GM18502 (cell line): Measurements from ENCODE around the gene TCOF1.

Experiments used
- ATAC-seq: cut with Tn5 transposase; IDR thresholded peaks from one replicate; pipeline ENCODE4 v1.9.1; 2021; ENCODE audit warnings: mild to moderate bottlenecking; ENCODE audit not compliant: unreplicated experiment, poor library complexity

The TCOF1 gene, protein sequence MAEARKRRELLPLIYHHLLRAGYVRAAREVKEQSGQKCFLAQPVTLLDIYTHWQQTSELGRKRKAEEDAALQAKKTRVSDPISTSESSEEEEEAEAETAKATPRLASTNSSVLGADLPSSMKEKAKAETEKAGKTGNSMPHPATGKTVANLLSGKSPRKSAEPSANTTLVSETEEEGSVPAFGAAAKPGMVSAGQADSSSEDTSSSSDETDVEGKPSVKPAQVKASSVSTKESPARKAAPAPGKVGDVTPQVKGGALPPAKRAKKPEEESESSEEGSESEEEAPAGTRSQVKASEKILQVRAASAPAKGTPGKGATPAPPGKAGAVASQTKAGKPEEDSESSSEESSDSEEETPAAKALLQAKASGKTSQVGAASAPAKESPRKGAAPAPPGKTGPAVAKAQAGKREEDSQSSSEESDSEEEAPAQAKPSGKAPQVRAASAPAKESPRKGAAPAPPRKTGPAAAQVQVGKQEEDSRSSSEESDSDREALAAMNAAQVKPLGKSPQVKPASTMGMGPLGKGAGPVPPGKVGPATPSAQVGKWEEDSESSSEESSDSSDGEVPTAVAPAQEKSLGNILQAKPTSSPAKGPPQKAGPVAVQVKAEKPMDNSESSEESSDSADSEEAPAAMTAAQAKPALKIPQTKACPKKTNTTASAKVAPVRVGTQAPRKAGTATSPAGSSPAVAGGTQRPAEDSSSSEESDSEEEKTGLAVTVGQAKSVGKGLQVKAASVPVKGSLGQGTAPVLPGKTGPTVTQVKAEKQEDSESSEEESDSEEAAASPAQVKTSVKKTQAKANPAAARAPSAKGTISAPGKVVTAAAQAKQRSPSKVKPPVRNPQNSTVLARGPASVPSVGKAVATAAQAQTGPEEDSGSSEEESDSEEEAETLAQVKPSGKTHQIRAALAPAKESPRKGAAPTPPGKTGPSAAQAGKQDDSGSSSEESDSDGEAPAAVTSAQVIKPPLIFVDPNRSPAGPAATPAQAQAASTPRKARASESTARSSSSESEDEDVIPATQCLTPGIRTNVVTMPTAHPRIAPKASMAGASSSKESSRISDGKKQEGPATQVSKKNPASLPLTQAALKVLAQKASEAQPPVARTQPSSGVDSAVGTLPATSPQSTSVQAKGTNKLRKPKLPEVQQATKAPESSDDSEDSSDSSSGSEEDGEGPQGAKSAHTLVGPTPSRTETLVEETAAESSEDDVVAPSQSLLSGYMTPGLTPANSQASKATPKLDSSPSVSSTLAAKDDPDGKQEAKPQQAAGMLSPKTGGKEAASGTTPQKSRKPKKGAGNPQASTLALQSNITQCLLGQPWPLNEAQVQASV (N-terminal part only)

DNA sequence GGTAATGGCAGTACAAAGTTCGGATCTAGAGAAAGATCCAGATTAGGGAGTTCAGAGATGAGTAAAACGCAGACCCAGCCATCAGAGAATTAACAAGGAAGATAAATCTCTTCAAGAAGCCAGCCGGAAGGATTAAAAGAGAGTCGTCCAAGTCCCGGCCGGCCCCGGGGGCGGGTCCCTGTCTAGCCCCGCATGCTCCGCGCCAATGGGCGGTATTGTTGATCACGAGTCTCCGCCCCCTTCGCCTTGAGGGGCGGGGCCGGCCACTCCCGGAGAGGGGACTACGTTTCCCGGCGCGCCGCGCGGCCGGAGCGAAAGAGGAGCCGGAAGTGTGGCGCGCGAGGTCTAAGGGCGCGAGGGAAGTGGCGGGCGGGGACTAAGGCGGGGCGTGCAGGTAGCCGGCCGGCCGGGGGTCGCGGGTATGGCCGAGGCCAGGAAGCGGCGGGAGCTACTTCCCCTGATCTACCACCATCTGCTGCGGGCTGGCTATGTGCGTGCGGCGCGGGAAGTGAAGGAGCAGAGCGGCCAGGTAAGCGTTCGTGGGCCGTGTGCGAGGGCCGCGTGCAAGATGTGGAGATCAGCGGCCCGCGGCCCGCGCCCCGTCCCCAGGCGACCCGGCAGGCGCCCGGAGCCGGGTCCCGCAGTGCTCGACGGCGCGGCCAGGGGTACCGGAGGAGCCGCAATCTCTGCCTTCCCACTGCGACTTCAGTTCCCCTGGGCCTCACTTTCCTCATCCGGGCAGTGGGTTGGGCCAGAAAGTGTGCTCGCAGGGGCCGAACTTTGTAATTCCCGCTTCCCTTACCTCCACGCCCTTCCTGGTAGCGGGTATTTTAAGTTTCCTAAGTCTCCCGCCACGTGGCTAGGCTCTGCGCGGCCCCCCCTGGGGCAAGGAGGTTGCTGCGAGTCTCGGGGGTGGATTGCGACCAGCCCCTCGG lies at the start of gene TCOF1:
TSS of gene TCOF1 (plus strand) at position 372 of the 935 bp plus-strand sequence. CDS start at position 422, 50 bp downstream.
- peak; percentile 93 for ATAC-seq

DNA sequence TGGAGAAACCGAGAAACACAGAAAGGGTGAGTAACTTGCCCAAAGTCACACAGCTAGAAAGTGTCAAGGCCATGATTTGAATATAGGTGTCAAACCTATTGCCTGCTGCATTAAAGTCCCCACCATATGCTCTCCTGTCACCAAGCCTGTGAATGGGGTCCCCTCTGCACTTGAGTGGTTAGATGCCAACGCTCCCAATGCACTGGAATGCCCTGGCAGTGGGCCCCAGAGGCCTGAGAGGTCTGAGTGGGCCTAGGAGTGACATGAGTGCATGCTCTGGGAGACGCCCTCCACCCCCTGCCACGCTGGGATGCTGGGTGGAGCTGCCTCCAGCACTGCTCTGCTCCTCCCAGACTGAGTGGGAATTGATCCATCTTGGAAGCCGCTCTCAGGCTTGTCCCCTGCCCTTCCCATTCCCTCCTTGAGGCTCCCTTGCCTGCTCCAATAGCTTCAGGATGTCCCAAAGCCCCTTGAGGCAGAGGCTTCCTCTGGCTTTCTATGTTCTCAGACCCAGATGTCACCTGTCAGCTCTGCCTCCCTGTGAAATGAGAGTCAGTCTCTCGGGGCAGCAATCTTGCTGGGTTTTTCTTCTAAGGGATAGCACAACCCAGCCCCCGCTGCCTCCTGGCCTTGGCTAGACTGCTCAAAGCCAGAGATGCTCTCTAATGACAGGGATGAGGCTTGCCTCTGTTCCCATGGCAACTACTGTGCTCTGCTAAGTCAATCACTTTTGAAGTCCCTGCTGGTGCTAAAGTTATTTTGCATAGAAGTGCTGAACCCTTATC lies 48.2 kb upstream of the TCOF1 start:
- no peak for ATAC-seq

DNA sequence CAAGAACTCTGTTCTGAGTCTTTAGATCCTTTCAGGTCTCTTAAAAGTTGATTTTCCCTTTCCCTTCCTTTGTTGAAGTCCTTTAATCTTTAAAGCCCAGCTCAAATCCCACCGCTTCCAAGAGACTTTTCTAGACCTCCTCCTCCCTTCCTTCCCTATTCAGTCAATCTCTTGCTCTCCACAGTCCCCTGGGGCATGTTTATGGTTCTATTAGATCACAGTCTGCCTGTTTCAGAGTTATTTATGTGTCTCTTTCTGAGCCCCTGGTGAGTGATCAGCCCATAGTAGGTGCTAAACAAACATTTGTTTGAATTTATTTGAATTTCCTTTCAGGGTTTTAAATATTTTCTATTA lies 47.6 kb upstream of the TCOF1 start:
- ATAC-seq: no peak

DNA sequence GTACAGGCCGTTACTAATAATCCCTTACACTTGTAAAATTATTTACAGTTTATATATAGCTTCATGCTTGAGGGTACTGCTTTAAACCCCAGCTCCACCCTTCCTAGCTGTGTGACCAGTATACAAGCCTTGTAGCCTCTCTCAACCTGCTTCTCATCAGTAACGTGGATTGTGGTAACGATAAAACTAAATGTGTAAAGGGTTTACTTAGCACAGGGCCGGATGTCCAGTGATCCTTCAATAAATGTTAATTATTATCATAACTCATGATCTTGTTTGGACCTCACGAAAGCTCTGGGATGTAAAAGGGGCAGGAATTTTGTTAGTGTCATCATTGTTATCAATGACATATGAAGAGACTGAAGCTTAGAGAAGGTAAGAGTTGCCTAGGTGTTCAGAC lies 47.3 kb upstream of the TCOF1 start:
- ATAC-seq: no peak

DNA sequence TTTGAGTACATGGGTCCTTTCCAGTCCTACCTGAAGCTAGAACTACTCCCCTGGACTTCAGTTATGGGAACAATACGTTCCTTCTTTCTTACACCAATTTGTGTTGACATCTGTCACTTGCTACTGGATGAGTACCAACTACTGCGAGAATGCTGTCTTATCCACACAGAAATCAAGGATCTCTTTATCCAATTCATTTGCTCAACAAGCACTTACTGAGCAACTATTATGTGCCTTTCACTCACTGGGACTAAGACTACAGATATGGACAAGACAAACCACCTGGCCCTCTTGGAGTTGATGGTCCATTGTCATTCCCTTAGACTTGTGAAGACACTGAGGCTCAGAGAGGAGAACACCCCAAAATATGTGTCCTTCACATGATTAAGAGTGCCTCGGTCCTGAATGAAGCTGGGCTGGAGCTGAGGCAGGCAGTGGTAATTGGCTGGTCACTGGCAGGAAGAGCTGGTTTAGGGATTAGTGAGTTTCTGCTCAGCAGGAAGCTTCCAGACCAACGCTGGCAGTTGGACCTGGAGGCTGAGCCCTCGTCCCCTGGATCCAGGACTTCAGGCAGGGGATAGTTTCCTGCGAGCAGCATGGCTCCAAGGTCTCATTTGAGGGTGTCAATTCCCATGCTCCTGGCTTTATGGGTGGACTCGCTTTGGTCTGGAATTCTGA lies 46.3 kb upstream of the TCOF1 start:
- no peak for ATAC-seq

DNA sequence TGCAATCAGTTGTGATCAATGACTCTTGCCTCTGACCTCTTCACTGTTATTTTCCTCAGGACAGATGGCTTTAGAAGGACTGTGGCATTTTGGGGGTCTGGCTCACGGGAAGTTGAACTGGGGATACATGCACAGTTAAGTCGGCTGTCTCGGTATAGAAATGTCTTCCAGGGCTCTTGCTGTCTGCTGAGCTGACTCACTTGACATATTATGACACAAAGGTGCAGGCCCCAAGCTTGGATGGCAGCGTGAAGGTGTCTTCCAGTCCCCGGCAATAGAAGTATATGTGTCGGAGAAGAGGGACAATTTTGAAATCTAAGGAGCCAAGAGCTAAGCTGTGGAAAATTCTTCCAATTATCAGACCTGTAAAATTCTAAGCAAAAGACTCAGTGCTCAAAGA lies 45.0 kb upstream of the TCOF1 start:
- ATAC-seq: no peak

DNA sequence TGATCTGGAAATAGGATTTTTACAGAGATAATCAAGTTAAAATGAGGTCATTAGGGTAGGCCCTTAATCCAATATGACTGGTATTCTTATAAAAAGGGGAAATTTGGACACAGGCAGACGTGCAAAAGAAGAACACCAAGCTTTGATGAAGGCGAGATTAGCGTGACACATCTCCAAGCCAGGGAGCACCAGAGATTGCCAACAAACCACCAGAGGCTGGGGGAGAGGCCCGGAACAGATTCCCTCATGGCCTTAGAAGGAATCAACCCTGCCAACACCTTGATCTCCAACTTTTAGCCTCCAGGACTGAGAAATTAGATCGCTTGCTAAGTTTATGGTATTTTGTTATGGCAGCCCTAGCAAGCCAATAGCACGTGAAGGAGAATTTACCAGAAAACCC lies 44.0 kb upstream of the TCOF1 start:
- no peak for ATAC-seq

DNA sequence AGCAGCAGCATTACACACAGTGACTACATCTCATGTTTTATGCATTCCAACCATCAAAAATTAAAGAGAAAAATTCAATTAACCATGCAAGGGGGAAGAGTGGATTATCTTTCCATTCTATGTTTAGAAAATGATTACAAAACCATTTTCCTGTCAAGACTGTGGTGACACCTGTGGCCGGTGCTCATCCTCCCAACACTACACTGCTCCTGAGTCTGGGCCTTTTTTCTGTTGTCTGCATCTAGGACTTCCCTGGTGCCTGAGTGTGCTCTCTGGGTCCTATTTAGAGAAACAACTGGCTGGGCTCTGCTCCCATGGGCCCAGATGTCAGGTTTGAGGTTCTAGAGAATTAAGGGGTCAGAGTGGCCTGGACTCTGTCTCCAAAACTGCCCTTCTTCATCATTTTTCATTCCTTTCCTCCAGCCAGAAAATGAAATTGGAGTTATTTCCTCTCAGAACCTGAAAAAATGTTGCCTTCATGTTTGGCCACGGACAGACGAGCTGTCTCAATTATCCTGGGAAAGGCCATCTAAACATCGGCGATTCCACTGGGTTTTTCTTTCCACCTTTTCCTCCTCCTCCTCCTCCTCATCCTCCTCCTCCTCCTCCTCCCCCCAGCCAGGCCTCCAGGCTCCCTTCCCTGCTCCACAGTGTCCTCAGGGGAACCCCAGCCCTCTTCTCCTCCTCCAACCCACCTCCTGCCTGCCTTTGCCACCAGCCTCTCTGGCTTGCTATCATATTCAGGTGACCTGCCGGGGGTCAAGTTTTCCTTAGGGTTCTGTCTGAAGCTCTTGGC lies 43.4 kb upstream of the TCOF1 start:
- ATAC-seq: no peak

DNA sequence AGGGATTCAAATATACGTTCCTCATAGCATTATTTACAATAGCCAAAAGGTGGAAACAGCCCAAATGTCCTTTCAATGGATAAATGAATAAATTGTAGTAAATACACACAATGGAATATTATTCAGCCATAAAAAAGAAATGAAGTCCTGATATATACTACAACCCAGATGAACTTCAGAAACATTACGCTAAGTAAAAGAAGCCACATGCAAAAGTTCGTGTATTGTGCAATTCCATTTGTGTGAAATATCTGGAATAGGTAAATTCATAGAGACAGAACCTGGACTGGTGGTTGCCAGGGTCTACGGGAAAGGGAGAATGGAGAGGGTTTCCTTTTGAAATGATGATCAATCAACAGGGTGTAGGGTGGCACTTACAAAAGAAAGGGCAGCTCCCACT lies 42.3 kb upstream of the TCOF1 start:
- ATAC-seq: no peak

DNA sequence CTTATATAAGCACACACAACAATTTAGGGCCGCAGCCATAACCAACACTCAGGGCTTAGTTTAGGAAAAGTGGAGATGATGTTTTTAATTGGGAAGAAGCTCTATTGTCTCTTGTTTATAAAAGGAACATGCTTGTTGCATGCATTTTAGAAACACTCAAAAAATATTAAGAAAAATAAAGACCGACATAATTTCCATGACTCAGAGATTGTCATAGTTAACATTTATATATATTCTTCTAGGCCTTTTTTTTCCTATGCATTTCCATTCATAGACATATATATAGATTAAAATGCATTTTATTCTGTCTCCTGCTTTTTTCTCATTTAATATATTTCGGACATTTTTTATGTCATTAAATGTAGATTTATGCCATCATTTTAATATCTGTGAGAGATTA lies 41.2 kb upstream of the TCOF1 start:
- no peak for ATAC-seq

DNA sequence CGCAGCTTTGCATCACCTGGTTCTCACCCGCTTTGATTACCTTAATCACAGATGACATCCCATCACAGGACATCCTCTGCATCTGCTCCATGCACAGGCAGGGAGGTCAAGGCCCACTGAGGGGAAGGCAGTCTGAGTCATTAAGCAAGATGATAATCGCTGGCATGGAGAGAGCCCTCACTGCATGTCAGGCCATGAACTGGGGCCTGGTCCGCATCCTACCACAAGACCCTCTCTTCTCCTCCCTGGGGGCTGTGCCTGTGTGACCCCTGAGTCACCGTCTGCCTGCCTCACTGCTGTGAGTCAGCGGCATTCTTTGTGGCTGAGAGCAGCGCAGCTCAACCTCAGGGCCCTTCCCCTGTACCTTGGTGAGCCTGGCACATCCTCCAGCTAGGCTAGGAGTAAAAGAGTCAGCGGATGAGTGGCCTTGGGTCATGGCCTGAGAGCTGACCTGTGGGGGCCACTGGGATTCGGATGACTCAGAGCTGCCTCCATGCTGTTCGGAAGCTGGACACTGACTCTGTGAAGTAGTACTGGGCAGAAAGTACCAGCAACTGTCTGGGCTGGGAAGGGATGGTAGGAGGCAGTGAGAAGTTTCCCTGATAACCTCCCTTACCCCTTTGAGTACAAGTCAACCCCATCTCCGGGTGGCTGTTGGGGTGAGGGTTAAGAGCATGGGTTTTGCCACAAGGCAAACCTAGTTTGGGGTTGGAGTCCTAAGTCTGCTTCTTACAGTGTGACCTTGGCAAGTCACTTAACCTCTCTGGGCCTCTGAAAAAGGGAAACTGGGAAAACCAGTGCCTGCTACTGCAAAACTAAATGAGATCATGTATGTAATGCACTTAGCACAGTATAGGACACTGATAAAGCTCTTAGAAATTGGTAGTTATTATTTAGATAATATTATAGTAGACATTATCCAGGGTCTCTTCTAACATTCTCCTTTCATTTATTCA lies 40.2 kb upstream of the TCOF1 start:
- ATAC-seq: no peak

DNA sequence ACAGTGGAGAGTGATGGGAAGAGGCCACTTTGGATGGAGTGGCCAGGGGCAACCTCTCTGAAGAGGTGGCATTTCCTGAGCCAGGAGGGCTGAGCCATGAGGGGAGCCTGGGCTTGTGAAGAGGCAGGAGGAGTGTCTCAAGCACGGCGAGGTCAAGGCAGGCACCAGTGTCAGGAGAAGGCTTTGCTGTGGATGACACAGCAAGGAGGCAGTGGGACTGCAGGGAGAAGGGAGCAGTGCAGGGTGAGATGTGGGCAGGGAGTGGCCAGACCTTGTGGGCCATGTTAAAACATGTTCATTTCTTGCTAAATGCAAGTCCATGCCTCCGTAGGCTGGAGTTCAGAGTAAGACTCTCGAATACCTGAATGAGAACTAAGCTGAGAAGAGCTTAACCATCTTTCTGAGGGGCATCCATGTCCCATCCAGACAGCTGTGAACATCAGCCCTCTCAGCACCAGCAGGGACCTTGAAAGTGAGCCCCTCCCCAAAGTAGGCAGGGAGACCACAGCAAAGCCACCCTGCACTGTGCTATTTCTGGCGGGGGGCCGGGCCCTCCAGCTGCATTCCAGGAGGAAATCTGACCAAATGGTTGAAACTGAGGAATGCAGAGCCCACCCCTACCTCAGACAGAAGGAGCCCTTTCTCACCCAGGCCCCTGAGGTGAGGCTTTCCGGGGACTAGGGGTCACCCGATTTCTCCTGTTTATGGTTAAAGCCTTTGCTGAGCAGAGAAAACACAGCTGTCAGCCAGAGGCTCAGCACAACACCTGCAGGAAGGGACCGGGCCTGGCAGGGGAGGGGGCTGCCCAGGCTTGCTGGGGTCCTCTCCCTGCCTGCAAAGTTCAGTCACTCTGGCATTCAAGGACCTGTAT lies 38.6 kb upstream of the TCOF1 start:
- ATAC-seq: no peak

DNA sequence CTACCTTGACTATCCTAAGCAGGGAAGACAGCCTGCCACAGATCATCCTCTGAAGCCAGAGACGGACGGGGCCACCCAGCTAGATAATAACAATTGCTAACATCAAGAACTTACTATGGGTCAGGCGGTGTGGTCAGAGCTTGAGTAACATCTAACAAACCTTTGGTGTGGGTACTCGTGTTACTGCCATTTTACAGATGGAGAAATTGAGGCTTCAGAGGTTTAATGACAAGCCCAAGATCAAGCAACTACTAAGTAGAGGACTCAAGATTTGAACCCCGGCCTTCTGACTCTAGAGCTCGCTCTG lies 38.1 kb upstream of the TCOF1 start:
- ATAC-seq: no peak

DNA sequence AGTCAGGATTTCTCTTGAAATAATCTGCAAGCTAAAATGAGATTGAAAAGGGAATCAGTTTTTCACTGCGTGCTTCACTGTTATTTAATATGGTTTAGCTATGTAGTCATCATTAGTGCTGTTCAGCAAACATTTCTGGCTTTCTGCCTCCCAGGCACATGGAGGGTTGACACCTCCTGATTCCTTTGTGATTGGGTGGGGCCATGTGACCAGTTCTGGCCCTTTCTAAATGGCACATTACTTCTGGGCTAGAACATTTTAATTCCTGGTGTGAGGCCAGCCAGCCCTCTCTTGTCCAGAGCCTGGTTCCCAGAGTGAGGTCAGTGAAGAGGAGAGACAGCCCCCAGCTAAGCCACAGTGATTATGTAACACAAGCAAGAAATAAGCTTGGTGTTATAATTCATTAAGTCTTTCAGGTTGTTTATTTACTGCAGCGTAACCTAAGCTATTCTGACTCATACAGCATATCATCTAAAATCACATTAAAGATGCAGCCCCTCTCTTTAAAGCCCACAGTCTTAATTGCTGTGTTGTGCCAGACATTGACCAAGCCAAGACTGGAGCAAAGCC lies 37.4 kb upstream of the TCOF1 start:
- ATAC-seq: no peak

DNA sequence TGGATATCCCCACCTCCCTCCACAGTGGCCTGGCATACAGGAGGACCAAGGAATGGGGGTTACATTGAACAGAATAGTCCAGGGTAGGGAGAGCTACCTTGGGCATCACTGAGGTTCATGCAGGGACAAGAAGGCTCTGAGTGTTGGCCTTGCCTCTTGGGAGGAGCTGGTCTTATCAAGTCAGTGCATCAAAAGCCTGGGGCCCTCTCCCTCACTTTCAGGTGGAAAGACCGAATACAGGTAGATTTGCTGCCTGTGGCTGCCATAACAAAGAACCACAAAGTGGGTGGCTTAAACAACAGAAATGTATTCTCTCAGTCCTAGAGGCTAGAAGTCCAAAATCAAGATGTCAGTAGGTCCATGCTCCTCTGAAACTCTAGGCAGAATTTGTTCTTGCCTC lies 36.3 kb upstream of the TCOF1 start:
- ATAC-seq: no peak
